Epithelial cell of prostate (primary cell): Measurements from ENCODE around the gene RAB1B.
"Not testable (repeated sequence)": the region's sequence is repeated elsewhere in the genome, so short reads cannot be mapped to it uniquely, and the experiment has no call there.

ENCODE experiments used
- DNase-seq: peaks from one replicate; pipeline ENCODE4 v3.0.0-alpha.2; 2011; ENCODE audit warnings: low read depth, low spot score
- H3K27ac ChIP-seq: fragments of 450-650 bp; 2 replicates; pipeline ENCODE4 v1.5.1; 2017; ENCODE audit warnings: mild to moderate bottlenecking

RAB1B gene

GRCh38 chr11:66238786-66239413 lies 29.5 kb upstream of the RAB1B start:
- H3K27ac ChIP-seq: no peak overlapping the region
- DNase-seq: no peak

GRCh38 chr11:66239511-66239910 lies 28.9 kb upstream of the RAB1B start:
- no peak for DNase-seq
- no peak overlapping the region for H3K27ac ChIP-seq

GRCh38 chr11:66239998-66240780 lies 28.2 kb upstream of the RAB1B start:
- no peak overlapping the region for H3K27ac ChIP-seq
- no peak for DNase-seq

GRCh38 chr11:66240781-66241136 lies 27.7 kb upstream of the RAB1B start:
- DNase-seq: no peak
- no peak overlapping the region for H3K27ac ChIP-seq

GRCh38 chr11:66242095-66242765 lies 26.2 kb upstream of the RAB1B start:
- no peak for DNase-seq
- no peak overlapping the region for H3K27ac ChIP-seq

GRCh38 chr11:66243782-66244535 lies 24.5 kb upstream of the RAB1B start:
- H3K27ac ChIP-seq: no peak overlapping the region
- no peak for DNase-seq

- H3K27ac ChIP-seq: no peak overlapping the region
- no peak for DNase-seq
Measured at GRCh38 chr11:66247295-66247694, 21.1 kb upstream of the RAB1B start.

- H3K27ac ChIP-seq: no peak overlapping the region
- no peak for DNase-seq
Measured at GRCh38 chr11:66247801-66248200, 20.6 kb upstream of the RAB1B start.

- H3K27ac ChIP-seq: no peak overlapping the region
Measured at GRCh38 chr11:66248903-66249302, 19.5 kb upstream of the RAB1B start.

GRCh38 chr11:66251809-66252208 lies 16.6 kb upstream of the RAB1B start:
- no peak for DNase-seq
- H3K27ac ChIP-seq: no peak overlapping the region

More at GRCh38 chr11:66248903-66249302, 19.5 kb upstream of the RAB1B start:
- no peak for DNase-seq

- not testable (repeated sequence) for H3K27ac ChIP-seq
Measured at GRCh38 chr11:66253081-66253480, 15.4 kb upstream of the RAB1B start.

GRCh38 chr11:66258473-66258893 lies 10.0 kb upstream of the RAB1B start:
- peak overlapping the region; percentile 72 for H3K27ac ChIP-seq
- no peak for DNase-seq

More at GRCh38 chr11:66253081-66253480, 15.4 kb upstream of the RAB1B start:
- DNase-seq: not testable (repeated sequence)

- H3K27ac ChIP-seq: no peak overlapping the region
- no peak for DNase-seq
Measured at GRCh38 chr11:66259225-66259624, 9.2 kb upstream of the RAB1B start.

- no peak for DNase-seq
- no peak overlapping the region for H3K27ac ChIP-seq
Measured at GRCh38 chr11:66259956-66260355, 8.5 kb upstream of the RAB1B start.

GRCh38 chr11:66261578-66261977 lies 6.9 kb upstream of the RAB1B start:
- no peak for DNase-seq
- no peak overlapping the region for H3K27ac ChIP-seq

GRCh38 chr11:66262191-66262590 lies 6.2 kb upstream of the RAB1B start:
- H3K27ac ChIP-seq: no peak overlapping the region
- DNase-seq: no peak

GRCh38 chr11:66262696-66263095 lies 5.7 kb upstream of the RAB1B start:
- H3K27ac ChIP-seq: no peak overlapping the region
- no peak for DNase-seq

- no peak for DNase-seq
- no peak overlapping the region for H3K27ac ChIP-seq
Measured at GRCh38 chr11:66263231-66263630, 5.2 kb upstream of the RAB1B start.

GRCh38 chr11:66263785-66264184 lies 4.7 kb upstream of the RAB1B start:
- DNase-seq: no peak
- H3K27ac ChIP-seq: no peak overlapping the region

- no peak for DNase-seq
- H3K27ac ChIP-seq: no peak overlapping the region
Measured at GRCh38 chr11:66264383-66264782, 4.1 kb upstream of the RAB1B start.

- no peak for DNase-seq
- H3K27ac ChIP-seq: no peak overlapping the region
Measured at GRCh38 chr11:66264914-66265313, 3.5 kb upstream of the RAB1B start.
